IgD-negative memory B cell (primary cell): ENCODE results near the gene CIAO3. TPM values are rescaled to one million over a fixed set of nuclear protein-coding genes. Genes with fewer than 3 reads are reported as not detected.

Source experiments
- H3K27ac Mint-ChIP-seq, 3 donors: one replicate each; pipeline ENCODE4 v1.8.0; 2020 to 2022; ENCODE audit warnings: mild to moderate bottlenecking in 3 of 3, mixed read lengths in 3 of 3, moderate library complexity in 1 of 3
- H3K27me3 Mint-ChIP-seq: one replicate; pipeline ENCODE4 v1.8.0; 2021; ENCODE audit warnings: mixed read lengths
- H3K36me3 Mint-ChIP-seq: one replicate; pipeline ENCODE4 v1.8.0; 2020; ENCODE audit warnings: mild to moderate bottlenecking, mixed read lengths
- H3K4me1 Mint-ChIP-seq, 3 donors: one replicate each; pipeline ENCODE4 v1.8.0; 2020 to 2022; ENCODE audit warnings: mixed read lengths in 3 of 3, mild to moderate bottlenecking in 1 of 3
- H3K4me3 Mint-ChIP-seq, 4 donors: one replicate each; pipeline ENCODE4 v1.8.0; 2020 to 2022; ENCODE audit warnings: mild to moderate bottlenecking in 4 of 4, mixed read lengths in 4 of 4, moderate library complexity in 3 of 4
- H3K9me3 Mint-ChIP-seq, 3 donors: one replicate each; pipeline ENCODE4 v1.8.0; 2020 to 2021; ENCODE audit warnings: mixed read lengths in 3 of 3, mild to moderate bottlenecking in 1 of 3
- polyA plus RNA-seq: library from polyadenylated mRNA; unstranded; fragments of 300-500 nt; fragmentation: Illumina TruSeq; gene quantifications from one replicate; pipeline ENCODE4 v1.2.3, GENCODE V29; 2021

CIAO3 gene
- polyA plus RNA-seq, 1 donor from 2014 or later, result 29.4 TPM

DNA sequence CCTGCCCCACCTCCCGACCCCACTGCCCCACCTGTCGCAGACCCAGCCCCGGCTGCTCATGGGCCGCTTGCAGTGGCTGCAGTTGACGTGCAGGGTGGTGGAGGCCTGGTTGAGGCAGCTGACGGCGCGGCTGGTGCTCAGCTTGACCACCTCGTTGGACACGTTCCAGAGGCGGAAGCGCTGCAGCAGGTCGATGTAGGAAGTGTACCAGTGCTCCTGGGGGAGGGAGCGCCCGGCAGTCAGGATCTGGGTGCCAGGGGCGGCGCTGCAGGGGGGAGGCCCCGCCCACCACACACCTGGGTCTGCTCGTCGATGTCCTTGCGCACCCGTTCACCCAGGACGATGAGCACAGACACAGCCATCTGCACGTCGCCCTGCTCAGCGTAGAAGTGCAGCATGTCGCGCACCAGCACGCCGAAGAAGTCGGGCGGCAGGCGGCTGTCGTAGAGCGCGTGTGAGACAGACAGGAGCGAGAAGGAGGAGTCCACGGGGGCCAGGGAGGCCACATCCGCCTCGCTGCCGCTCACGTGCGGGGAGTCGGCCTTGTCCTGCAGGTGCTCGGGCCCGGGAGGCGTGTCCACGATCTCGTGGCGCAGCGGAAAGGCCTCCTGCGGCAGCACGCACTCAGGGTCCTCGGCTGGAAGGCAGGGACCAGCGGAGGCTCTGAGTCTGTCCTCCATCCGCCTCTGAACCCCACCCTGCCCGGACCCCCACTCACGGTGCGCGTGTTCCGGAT lies 55.7 kb downstream of the CIAO3 start:
- H3K9me3 Mint-ChIP-seq, result no peaks in the 10 kb centered on the region
- H3K27me3 Mint-ChIP-seq, result no peaks in the 10 kb centered on the region
- H3K4me3 Mint-ChIP-seq, result peak overlapping the region in 1 of 4 donors; percentile 59
- H3K27ac Mint-ChIP-seq, result peak overlapping the region in 2 of 3 donors; percentile 39 to 93
- H3K4me1 Mint-ChIP-seq, result peaks cover 3 to 16% (median 6%) of the 10 kb centered on the region in 3 donors
- H3K36me3 Mint-ChIP-seq, result no peaks in the 10 kb centered on the region

DNA sequence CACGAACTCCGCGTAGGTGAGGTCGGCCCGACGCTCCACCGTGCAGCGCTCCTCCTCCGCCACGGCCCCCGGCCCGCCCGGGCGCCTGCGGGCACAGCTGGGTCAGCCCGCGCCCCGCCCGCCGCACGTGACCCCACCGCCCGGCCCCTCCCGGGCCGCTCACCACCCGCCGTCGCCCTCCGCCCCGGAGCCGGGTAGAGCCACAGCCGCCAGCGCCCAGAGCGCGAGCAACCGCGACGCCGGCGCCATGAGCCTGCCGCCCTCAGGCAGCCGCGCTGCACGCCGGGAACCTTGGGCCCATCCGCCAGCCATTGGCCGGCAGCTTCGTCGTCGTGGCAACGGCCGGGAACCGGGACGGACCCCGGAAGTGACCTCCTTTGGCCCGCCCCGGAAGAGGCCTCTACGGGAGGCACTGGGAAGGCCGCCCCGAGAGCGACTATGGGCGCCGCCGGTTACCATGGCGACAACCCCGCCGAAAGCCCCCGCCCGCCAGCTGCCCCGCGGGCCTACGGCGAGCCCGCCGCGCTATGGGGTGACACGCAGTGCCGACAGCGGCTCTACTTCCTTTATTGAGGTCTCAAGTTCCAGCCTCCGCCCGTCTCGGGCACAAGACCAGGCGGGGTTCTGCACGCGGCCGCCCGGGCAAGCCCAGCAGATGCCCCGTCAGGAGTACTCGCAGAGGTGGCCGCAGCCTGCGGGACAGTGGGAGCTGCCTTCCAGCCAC lies 56.6 kb downstream of the CIAO3 start, which contains the start of gene JMJD8:
JMJD8 (minus strand) TSS at position 264 of the 724 bp plus-strand sequence; CDS start at position 249, 15 bp downstream.
- no peaks in the 10 kb centered on the region for H3K9me3 Mint-ChIP-seq
- H3K27ac Mint-ChIP-seq, result peak within 1 kb of the TSS; percentile 57 to 93 (median 90)
- H3K36me3 Mint-ChIP-seq, result no peaks in the 10 kb centered on the region
- peak within 1 kb of the TSS; percentile 81 to 90 (median 90) for H3K4me3 Mint-ChIP-seq
- H3K4me1 Mint-ChIP-seq, result peaks cover 3 to 14% (median 6%) of the 10 kb centered on the region in 3 donors
- H3K27me3 Mint-ChIP-seq, result no peaks in the 10 kb centered on the region

DNA sequence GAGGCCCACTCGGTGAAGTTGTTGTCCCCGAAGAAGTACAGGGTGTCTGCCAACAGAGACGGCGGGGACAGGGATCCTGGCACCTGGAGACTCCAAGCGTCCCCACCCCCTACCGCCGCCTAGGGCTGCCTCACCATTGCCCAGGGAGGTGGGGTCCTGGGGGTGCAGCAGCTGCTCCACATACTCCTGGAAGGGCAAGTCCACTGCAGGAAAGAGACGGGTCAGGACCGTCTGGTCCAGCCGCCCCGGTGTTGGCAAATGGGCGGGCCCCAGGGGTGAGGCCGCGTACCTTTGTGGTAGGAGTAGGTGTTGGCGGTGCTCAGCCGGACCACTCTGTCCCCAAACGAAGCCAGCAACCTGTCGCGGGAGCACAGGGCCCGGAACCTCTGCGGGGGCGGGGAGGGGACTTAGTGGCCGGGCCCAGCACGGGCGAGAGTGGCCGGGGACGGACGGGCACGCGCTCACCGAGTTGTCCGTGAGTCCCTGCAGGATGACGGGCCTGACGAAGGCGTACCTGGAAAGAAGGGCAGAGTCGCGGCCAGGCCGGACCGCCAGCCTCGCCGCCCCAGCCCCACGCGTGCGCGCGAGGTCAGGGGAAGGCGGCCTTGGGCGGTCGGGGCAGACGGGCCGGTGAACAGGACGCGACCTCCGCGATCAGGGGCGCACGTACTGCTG lies 57.3 kb downstream of the CIAO3 start:
- peak overlapping the region; percentile 31 to 93 (median 39) for H3K27ac Mint-ChIP-seq
- no peaks in the 10 kb centered on the region for H3K9me3 Mint-ChIP-seq
- H3K36me3 Mint-ChIP-seq, result no peaks in the 10 kb centered on the region
- no peaks in the 10 kb centered on the region for H3K27me3 Mint-ChIP-seq
- peaks cover 3 to 12% (median 10%) of the 10 kb centered on the region in 3 donors for H3K4me1 Mint-ChIP-seq
- H3K4me3 Mint-ChIP-seq, result peak overlapping the region; percentile 81 to 90 (median 88)

DNA sequence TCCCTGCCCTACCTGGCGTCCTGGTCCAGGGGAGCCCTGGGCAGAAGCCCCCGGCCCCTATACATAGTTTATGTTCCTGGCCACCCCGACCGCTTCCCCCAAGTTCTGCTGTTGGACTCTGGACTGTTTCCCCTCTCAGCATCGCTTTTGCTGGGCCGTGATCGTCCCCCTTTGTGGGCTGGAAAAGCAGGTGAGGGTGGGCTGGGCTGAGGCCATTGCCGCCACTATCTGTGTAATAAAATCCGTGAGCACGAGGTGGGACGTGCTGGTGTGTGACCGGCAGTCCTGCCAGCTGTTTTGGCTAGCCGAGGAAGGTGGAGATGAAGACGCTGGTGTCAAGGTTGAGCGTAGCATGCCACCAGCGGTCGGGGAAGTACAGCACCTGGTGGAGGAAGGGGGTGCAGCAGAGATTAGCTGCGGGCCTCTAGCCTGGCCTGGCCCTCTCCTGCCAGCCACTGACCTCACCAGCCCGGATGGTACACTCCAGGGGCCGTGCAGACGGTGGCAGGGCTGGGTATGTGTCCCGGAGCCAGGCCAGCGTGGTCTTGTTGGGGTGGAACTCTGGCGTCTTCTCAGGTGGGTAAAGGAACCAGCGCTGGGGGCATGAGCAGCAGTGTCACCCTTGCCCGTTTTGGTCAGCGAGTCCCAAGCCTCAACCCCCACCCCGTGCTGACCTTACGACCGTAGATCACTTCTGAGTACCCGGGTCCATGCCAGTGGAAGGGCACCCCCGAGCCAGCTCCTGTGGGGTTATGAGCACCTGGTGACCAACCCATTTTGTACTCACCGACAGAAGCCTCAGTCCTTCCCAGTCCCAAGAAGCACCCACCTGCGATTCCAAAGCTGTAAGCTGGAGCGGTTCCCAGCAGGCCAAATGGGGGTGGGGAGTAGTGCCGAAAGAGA lies 58.1 kb downstream of the CIAO3 start:
- Mint-ChIP-seq H3K27ac (peak overlapping the region; percentile 63 to 88 (median 81)), H3K4me1 (peaks cover 3 to 12% (median 10%) of the 10 kb centered on the region in 3 donors), H3K36me3 (no peaks in the 10 kb centered on the region), H3K27me3 (no peaks in the 10 kb centered on the region), H3K9me3 (no peaks in the 10 kb centered on the region), H3K4me3 (peak overlapping the region; percentile 81 to 90 (median 86))

DNA sequence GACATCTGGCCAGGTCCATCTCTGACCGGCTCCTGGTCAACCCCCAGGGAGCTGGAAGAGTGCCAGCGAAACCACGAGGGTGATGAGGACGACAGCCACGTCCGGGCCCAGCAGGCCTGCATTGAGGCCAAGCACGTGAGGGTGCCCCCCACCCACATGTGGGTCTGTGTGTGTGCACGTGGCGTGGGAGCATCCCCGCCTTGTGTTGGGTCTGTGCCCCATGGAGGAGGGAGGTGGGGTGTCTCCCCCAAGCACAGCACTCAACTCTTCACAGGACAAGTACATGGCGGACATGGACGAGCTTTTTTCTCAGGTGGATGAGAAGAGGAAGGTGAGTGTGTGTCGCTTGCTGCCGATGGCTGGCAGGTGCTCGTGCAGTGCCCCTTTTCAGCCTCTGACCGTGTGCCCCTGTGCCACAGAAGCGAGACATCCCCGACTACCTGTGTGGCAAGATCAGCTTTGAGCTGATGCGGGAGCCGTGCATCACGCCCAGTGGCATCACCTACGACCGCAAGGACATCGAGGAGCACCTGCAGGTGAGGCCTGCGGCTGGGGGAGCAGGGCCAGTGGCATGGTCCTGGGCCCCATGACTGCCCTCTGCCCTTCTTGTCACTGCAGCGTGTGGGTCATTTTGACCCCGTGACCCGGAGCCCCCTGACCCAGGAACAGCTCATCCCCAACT lies 58.9 kb downstream of the CIAO3 start:
- Mint-ChIP-seq H3K27ac (peak overlapping the region in 2 of 3 donors; percentile 63 to 92), H3K4me3 (peak overlapping the region; percentile 5 to 92 (median 84))

DNA sequence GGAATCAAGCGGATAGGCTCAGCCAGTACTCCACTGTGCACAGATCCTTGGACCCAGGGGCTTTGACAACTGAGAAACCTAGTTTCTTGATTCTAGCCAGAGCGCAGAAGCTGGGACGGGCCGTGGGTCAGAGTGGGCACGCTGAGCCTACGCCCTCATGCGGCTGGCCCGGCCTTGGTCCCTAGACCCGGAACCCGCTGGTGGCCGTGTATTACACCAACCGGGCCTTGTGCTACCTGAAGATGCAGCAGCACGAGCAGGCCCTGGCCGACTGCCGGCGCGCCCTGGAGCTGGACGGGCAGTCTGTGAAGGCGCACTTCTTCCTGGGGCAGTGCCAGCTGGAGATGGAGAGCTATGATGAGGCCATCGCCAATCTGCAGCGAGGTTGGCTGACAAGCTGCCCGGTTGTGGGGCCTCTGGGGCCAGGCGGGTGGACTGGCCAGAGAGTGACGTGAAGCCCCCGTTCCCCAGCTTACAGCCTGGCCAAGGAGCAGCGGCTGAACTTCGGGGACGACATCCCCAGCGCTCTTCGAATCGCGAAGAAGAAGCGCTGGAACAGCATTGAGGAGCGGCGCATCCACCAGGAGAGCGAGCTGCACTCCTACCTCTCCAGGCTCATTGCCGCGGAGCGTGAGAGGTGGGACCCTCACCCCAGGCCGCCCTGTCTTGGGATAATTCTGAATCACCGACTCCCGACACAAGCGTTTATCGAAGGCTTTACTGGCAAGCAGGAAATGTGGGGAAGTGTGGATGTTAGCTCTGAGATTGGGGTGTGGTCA lies 59.6 kb downstream of the CIAO3 start:
- peaks cover 3 to 17% (median 13%) of the 10 kb centered on the region in 3 donors for H3K4me1 Mint-ChIP-seq
- H3K27me3 Mint-ChIP-seq, result peaks cover 2% of the 10 kb centered on the region
- no peaks in the 10 kb centered on the region for H3K9me3 Mint-ChIP-seq
- H3K27ac Mint-ChIP-seq, result peak overlapping the region in 1 of 3 donors; percentile 92
- H3K4me3 Mint-ChIP-seq, result peak overlapping the region; percentile 39 to 92 (median 84)
- no peaks in the 10 kb centered on the region for H3K36me3 Mint-ChIP-seq

More for the DNA sequence above, 58.9 kb downstream of the CIAO3 start:
- H3K27me3 Mint-ChIP-seq, result peaks cover under 1% of the 10 kb centered on the region
- H3K4me1 Mint-ChIP-seq, result peaks cover 3 to 14% (median 10%) of the 10 kb centered on the region in 3 donors
- no peaks in the 10 kb centered on the region for H3K9me3 Mint-ChIP-seq
- no peaks in the 10 kb centered on the region for H3K36me3 Mint-ChIP-seq

DNA sequence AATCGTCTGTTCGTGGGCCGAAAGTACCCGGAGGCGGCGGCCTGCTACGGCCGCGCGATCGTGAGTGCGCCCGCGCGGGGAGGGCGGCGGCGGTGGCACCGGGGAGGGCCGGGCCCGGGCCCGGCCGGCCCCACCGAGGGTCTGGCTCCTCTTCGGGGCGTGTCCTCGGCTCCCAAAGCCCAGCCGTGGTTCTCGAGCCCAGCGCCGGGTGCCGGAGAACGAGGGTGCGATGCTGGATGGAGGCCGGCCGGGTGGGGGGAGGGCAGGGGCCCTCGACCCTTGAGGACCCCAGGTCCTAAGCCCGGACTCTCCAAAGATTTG lies 60.2 kb downstream of the CIAO3 start:
- Mint-ChIP-seq H3K4me3 (peak overlapping the region; percentile 51 to 92 (median 84)), H3K27ac (peak overlapping the region in 2 of 3 donors; percentile 31 to 92), H3K9me3 (no peaks in the 10 kb centered on the region), H3K36me3 (no peaks in the 10 kb centered on the region), H3K27me3 (peaks cover 2% of the 10 kb centered on the region), H3K4me1 (peaks cover 3 to 17% (median 13%) of the 10 kb centered on the region in 3 donors)

DNA sequence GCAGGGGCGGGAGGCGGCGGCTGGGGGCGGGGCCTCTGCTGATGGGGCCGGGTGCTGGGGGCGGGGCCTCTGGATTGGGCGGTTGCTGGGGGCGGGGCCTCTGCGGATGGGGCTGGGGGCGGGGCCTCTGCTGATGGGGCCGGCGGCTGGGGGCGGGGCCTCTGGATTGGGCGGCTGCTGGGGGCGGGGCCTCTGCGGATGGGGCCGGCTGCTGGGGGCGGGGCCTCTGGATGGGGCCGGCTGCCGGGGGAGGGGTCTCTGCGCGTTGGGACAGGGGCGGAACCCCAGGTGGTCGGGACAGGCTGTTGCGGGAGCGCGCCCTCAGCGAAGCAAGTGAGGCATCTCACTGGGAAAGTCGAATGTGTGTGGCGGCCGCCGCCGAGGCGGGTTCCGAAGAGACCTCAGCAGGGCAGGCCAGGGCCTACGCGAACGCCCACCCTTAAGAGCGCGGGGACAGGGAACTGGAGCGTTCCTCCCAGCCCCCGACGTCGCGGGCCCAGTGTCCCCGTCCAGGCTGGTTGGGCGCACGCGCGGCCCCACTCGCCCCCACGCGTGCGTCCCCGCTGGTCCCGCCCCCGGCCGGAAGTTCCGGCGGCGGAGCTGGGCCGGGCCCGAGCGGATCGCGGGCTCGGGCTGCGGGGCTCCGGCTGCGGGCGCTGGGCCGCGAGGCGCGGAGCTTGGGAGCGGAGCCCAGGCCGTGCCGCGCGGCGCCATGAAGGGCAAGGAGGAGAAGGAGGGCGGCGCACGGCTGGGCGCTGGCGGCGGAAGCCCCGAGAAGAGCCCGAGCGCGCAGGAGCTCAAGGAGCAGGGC lies 60.8 kb downstream of the CIAO3 start, which contains the start of gene STUB1:
STUB1 (plus strand) TSS at position 597 of the 811 bp plus-strand sequence; CDS start at position 713, 116 bp downstream.
- Mint-ChIP-seq H3K36me3 (no peaks in the 10 kb centered on the region), H3K4me3 (peak within 1 kb of the TSS; percentile 81 to 93 (median 90))

More for the DNA sequence above, 60.8 kb downstream of the CIAO3 start, which contains the start of gene STUB1:
- peaks cover 3 to 17% (median 13%) of the 10 kb centered on the region in 3 donors for H3K4me1 Mint-ChIP-seq
- H3K27me3 Mint-ChIP-seq, result peaks cover 5% of the 10 kb centered on the region
- peak within 1 kb of the TSS; percentile 80 to 95 (median 91) for H3K27ac Mint-ChIP-seq
- H3K9me3 Mint-ChIP-seq, result no peaks in the 10 kb centered on the region

Other genes with a start within 250 kb of the CIAO3 start
- 9.1 TPM for gene CAPN15, start 213.3 kb downstream of the CIAO3 start, polyA plus RNA-seq
- gene PRR35, start 180.6 kb downstream of the CIAO3 start, polyA plus RNA-seq, result not detected
- gene NHLRC4, start 174.0 kb downstream of the CIAO3 start, polyA plus RNA-seq, result 4.5 TPM
- gene PIGQ, start 171.0 kb downstream of the CIAO3 start, polyA plus RNA-seq, result 18.9 TPM
- 14.7 TPM for gene RAB40C, start 150.9 kb downstream of the CIAO3 start, polyA plus RNA-seq
- not detected for gene WFIKKN1, start 110.0 kb downstream of the CIAO3 start, polyA plus RNA-seq
- gene METTL26, start 104.7 kb downstream of the CIAO3 start, polyA plus RNA-seq, result 81.0 TPM
- 52.8 TPM for gene MCRIP2, start 99.2 kb downstream of the CIAO3 start, polyA plus RNA-seq
- gene WDR90, start 91.6 kb downstream of the CIAO3 start, polyA plus RNA-seq, result 0.54 TPM
- gene RHOT2, start 72.9 kb downstream of the CIAO3 start, polyA plus RNA-seq, result 42.7 TPM
- 1.1 TPM for gene RHBDL1, start 65.3 kb downstream of the CIAO3 start, polyA plus RNA-seq
- 137 TPM for gene STUB1, start 60.6 kb downstream of the CIAO3 start, polyA plus RNA-seq
- gene JMJD8, start 56.7 kb downstream of the CIAO3 start, polyA plus RNA-seq, result 51.0 TPM
- gene WDR24, start 50.6 kb downstream of the CIAO3 start, polyA plus RNA-seq, result 15.1 TPM
- gene FBXL16, start 35.2 kb downstream of the CIAO3 start, polyA plus RNA-seq, result 4.4 TPM
- gene METRN, start 25.9 kb downstream of the CIAO3 start, polyA plus RNA-seq, result 2.8 TPM
- gene ANTKMT, start 19.9 kb downstream of the CIAO3 start, polyA plus RNA-seq, result 84.7 TPM
- gene CCDC78, start 14.6 kb downstream of the CIAO3 start, polyA plus RNA-seq, result 0.74 TPM
- gene HAGHL, start 13.9 kb downstream of the CIAO3 start, polyA plus RNA-seq, result 10.0 TPM
- gene MSLN, start 19.7 kb upstream of the CIAO3 start, polyA plus RNA-seq, result not detected
- gene RPUSD1, start 47.4 kb upstream of the CIAO3 start, polyA plus RNA-seq, result 39.5 TPM
- 4.9 TPM for gene CHTF18, start 47.6 kb upstream of the CIAO3 start, polyA plus RNA-seq
- gene GNG13, start 59.7 kb upstream of the CIAO3 start, polyA plus RNA-seq, result not detected
- gene LMF1, start 230.0 kb upstream of the CIAO3 start, polyA plus RNA-seq, result 16.1 TPM
- 0.48 TPM for gene SOX8, start 240.8 kb upstream of the CIAO3 start, polyA plus RNA-seq